Astrocyte (in vitro differentiated cells and primary cell): ENCODE measurements around the gene ZNF687. TPM values are rescaled to one million over a fixed set of nuclear protein-coding genes. Genes with fewer than 3 reads are reported as not detected.

ENCODE experiments used
- DNase-seq: peaks from one replicate; pipeline ENCODE4 v3.0.0-alpha.2; 2010; ENCODE audit warnings: low read depth
- FAIRE-seq: peaks from 2 replicates; lab custom pipeline; 2011; peaks lifted over from hg19 to GRCh38; lab: Jason Lieb, UNC
- H2AFZ ChIP-seq: 2 replicates; pipeline ENCODE4 v1.6.0; 2012; ENCODE audit warnings: low read depth, low read length, inconsistent platforms
- H3K27ac ChIP-seq: 2 replicates; pipeline ENCODE4 v1.5.1; 2011; ENCODE audit warnings: low read depth, low read length, inconsistent platforms
- H3K27me3 ChIP-seq: 2 replicates; pipeline ENCODE4 v1.6.0; 2011; ENCODE audit warnings: low read length, inconsistent platforms; ENCODE audit not compliant: insufficient read depth
- H3K36me3 ChIP-seq: 2 replicates; pipeline ENCODE4 v1.5.1; 2011; ENCODE audit warnings: low read length, inconsistent platforms; ENCODE audit not compliant: insufficient read depth
- H3K4me1 ChIP-seq: 2 replicates; pipeline ENCODE4 v1.5.1; 2011; ENCODE audit warnings: low read length, inconsistent platforms; ENCODE audit not compliant: insufficient read depth
- H3K4me2 ChIP-seq: 2 replicates; pipeline ENCODE4 v1.6.0; 2012; ENCODE audit warnings: low read length, inconsistent platforms
- H3K4me3 ChIP-seq: 2 replicates; pipeline ENCODE4 v1.5.1; 2011; ENCODE audit warnings: low read depth, mild to moderate bottlenecking, low read length, inconsistent platforms; ENCODE audit not compliant: insufficient read depth
- H3K79me2 ChIP-seq: 2 replicates; pipeline ENCODE4 v1.6.0; 2012; ENCODE audit warnings: mild to moderate bottlenecking, low read length, inconsistent platforms; ENCODE audit not compliant: insufficient read depth
- H3K9ac ChIP-seq: 2 replicates; pipeline ENCODE4 v1.6.0; 2012; ENCODE audit warnings: mild to moderate bottlenecking, low read length, inconsistent platforms
- H3K9me3 ChIP-seq: 2 replicates; pipeline ENCODE4 v1.5.1; 2012; ENCODE audit warnings: low read depth, mild to moderate bottlenecking, low read length, inconsistent platforms; ENCODE audit not compliant: insufficient read depth
- H4K20me1 ChIP-seq: 2 replicates; pipeline ENCODE4 v1.6.0; 2012; ENCODE audit warnings: low read length, inconsistent platforms; ENCODE audit not compliant: insufficient read depth
- H3K27ac Mint-ChIP-seq: one replicate; pipeline ENCODE4 v1.8.0; 2021; ENCODE audit warnings: mild to moderate bottlenecking, mixed read lengths; ENCODE audit not compliant: unreplicated experiment
- H3K27me3 Mint-ChIP-seq: one replicate; pipeline ENCODE4 v1.8.0; 2021; ENCODE audit warnings: low read depth, mixed read lengths; ENCODE audit not compliant: unreplicated experiment
- H3K36me3 Mint-ChIP-seq: one replicate; pipeline ENCODE4 v1.8.0; 2021; ENCODE audit warnings: low read depth, mixed read lengths; ENCODE audit not compliant: unreplicated experiment
- H3K4me1 Mint-ChIP-seq: one replicate; pipeline ENCODE4 v1.8.0; 2021; ENCODE audit warnings: low read depth, mixed read lengths; ENCODE audit not compliant: unreplicated experiment
- H3K4me3 Mint-ChIP-seq: one replicate; pipeline ENCODE4 v1.8.0; 2021; ENCODE audit warnings: mild to moderate bottlenecking, moderate library complexity, mixed read lengths; ENCODE audit not compliant: unreplicated experiment
- H3K9me3 Mint-ChIP-seq: one replicate; pipeline ENCODE4 v1.8.0; 2021; ENCODE audit warnings: mild to moderate bottlenecking, mixed read lengths; ENCODE audit not compliant: unreplicated experiment
- CTCF ChIP-seq: IDR thresholded peaks from 2 replicates; pipeline ENCODE4 v1.5.1; 2011; ENCODE audit warnings: low read depth, mild to moderate bottlenecking, inconsistent platforms, low read length, moderate library complexity; ENCODE audit not compliant: insufficient read depth
- EZH2 ChIP-seq: IDR thresholded peaks from 2 replicates; pipeline ENCODE4 v1.6.1; 2012; ENCODE audit warnings: mild to moderate bottlenecking, low read length, inconsistent platforms; ENCODE audit not compliant: insufficient read depth
- total RNA-seq: library from RNA; stranded (reverse); gene quantifications from 2 replicates; pipeline ENCODE4 v1.2.1, GENCODE V29; 2021

Gene ZNF687
- total RNA-seq, 1 donor from 2014 or later, result 15.4 TPM

DNA sequence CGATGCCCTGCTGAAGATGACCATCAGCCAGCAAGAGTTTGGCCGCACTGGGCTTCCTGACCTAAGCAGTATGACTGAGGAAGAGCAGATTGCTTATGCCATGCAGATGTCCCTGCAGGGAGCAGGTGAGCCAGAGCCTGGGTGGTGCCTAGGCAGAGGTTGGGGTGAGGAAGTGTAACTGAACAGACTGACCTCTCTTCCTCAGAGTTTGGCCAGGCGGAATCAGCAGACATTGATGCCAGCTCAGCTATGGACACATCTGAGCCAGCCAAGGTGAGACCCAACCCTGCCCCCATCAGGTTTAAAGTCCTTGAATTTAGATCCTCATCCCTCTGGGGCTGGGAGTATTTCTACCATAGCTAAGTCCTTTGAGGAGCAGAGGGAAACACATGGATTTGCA is 15.8 kb upstream of the ZNF687 start:
- Histone ChIP-seq H3K27ac (no peak overlapping the region), H3K79me2 (peaks cover 16% of the 10 kb centered on the region), H3K9me3 (no peaks in the 10 kb centered on the region), H3K36me3 (peaks cover 31% of the 10 kb centered on the region), H3K4me2 (no peak overlapping the region), H4K20me1 (peaks cover 13% of the 10 kb centered on the region), H3K9ac (no peak overlapping the region), H3K4me3 (no peak overlapping the region), H2AFZ (no peak overlapping the region), H3K4me1 (no peaks in the 10 kb centered on the region), H3K27me3 (no peaks in the 10 kb centered on the region)
- H3K4me3 Mint-ChIP-seq, result no peak overlapping the region
- DNase-seq, result no peak
- H3K27ac Mint-ChIP-seq, result peak overlapping the region; percentile 34
- FAIRE-seq, result no peak
- no peaks in the 10 kb centered on the region for H3K9me3 Mint-ChIP-seq
- H3K27me3 Mint-ChIP-seq, result no peaks in the 10 kb centered on the region
- TF ChIP-seq CTCF (no peak), EZH2 (no peak)
- H3K4me1 Mint-ChIP-seq, result peaks cover 4% of the 10 kb centered on the region
- H3K36me3 Mint-ChIP-seq, result peaks cover 26% of the 10 kb centered on the region

DNA sequence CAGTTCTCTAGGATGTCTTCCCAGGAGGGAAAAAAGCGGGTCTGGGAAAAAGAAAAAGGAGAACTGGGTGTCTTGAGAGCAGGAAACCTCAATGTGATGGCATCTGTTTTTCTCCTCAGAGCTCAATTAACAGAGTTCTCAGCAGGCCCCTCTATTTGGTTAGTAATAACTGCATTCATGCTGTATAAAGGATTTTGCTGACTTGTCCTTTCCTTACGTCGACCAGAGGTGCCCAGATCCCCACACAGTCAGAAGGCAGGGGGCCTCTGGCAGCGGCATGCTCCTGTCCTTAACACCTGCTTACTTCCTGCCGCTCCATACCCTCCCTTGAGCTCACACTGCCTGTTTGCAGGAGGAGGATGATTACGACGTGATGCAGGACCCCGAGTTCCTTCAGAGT is 15.3 kb upstream of the ZNF687 start:
- Histone ChIP-seq H3K79me2 (peaks cover 12% of the 10 kb centered on the region), H3K4me2 (no peak overlapping the region), H2AFZ (no peak overlapping the region), H3K27ac (no peak overlapping the region), H3K36me3 (peaks cover 31% of the 10 kb centered on the region), H4K20me1 (peaks cover 8% of the 10 kb centered on the region), H3K9ac (no peak overlapping the region), H3K4me1 (no peaks in the 10 kb centered on the region), H3K27me3 (no peaks in the 10 kb centered on the region), H3K9me3 (no peaks in the 10 kb centered on the region), H3K4me3 (no peak overlapping the region)
- Mint-ChIP-seq H3K9me3 (no peaks in the 10 kb centered on the region), H3K27me3 (no peaks in the 10 kb centered on the region), H3K4me1 (peaks cover 4% of the 10 kb centered on the region), H3K4me3 (no peak overlapping the region), H3K36me3 (peaks cover 27% of the 10 kb centered on the region), H3K27ac (no peak overlapping the region)
- DNase-seq (no peak), FAIRE-seq (no peak)
- TF ChIP-seq EZH2 (no peak), CTCF (no peak)

DNA sequence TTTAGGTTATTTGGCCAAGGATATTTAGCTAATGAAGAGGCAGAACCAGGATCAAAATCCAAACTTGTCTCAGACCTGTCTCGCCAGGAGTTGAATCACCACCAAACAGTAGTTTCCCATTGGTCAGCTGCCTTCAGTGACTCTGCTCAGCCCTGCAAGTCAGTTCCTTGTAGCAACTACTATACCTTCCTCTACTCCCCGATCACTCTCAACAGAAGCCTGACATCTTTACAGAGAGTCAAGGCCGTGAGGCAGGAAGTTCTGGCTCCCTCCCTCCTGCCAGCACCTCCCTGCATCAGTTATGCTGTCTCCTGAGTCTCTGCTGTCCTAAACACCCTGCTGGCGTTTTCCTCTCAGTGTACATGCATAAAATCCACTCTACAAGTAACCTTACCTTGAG is 14.3 kb upstream of the ZNF687 start:
- Histone ChIP-seq H3K27me3 (no peaks in the 10 kb centered on the region), H2AFZ (no peak overlapping the region), H3K4me2 (no peak overlapping the region), H3K79me2 (peaks cover 5% of the 10 kb centered on the region), H3K4me3 (no peak overlapping the region), H3K27ac (no peak overlapping the region), H3K9ac (no peak overlapping the region), H3K4me1 (no peaks in the 10 kb centered on the region), H4K20me1 (no peaks in the 10 kb centered on the region), H3K36me3 (peaks cover 26% of the 10 kb centered on the region), H3K9me3 (no peaks in the 10 kb centered on the region)
- FAIRE-seq (no peak), DNase-seq (no peak)
- TF ChIP-seq CTCF (no peak), EZH2 (no peak)
- Mint-ChIP-seq H3K36me3 (peaks cover 30% of the 10 kb centered on the region), H3K27me3 (no peaks in the 10 kb centered on the region), H3K4me1 (peaks cover 4% of the 10 kb centered on the region), H3K27ac (peak overlapping the region; percentile 75), H3K4me3 (no peak overlapping the region), H3K9me3 (no peaks in the 10 kb centered on the region)
